ENCODE results near the gene MYORG.

MYORG gene

GRCh38 chr9:34384368-34385165, 7.9 kb upstream of the MYORG start:
- no peak for DNase-seq

DNA sequence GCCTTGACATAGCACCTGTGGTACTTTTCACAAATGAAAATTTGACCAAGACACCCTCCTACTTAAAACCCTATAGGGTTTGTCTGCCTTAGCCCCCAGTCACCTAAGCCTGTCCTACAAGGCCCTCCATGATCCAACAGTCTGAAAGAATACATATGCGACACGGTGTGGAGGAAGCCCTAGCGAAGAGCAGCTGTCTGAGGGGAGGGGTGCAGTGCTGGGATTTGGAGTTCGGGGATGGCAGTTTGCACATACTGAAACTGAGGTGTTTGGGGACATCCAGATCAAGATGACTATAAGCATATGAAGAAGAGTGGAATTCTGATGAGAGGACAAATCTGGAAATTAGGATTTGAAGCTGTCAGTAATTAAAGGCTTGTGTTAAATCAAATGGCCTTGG, 7.2 kb upstream of the MYORG start:
- no peak for DNase-seq

- DNase-seq: no peak
Observed at GRCh38 chr9:34382879-34383278, 6.2 kb upstream of the MYORG start.

- DNase-seq: no peak
Observed at GRCh38 chr9:34382054-34382453, 5.4 kb upstream of the MYORG start.

GRCh38 chr9:34381323-34381722, 4.6 kb upstream of the MYORG start:
- peak in 2 of 3 experiments; percentile 56 to 70 for DNase-seq

DNA sequence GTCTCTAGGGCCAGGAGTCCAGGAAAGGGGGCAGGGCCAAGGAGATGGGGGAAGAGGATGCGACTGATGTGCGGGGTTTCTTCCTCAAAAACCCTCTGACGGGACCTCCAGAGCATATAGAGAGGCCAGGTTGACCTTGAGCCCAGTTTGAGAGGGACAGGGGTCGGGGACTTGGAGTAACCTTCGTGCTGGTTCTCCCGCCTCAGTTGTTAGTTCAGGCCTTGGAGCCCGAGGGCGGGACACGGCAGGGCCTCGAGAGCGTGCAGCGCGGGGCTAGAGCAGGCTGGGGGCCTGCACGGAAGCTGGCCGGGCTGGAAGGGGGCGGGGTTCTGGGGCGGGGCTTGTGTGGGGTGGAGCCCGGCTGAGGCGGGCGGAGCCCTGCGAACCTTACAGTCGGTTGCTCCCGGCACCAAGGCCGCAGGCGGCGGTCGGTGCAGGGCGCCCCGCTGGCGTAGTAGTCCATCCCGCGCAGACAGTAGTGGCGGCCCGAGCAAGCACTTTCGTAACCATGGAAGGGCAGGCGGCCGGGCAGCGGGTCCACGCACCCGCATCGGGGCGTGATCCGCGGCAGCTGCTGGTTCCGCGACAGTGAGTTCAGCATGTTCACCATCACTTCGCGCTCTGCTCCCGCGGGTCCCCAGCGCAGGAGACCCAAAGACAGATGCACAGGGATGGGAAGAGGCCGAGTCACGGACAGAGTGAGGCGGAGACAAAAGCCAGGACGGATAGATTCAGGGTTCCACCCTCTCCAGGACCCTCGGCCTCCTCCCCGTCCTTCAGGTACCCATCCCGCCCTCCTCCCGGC, 4.0 kb upstream of the MYORG start:
- peak; percentile 48 to 80 (median 77) for DNase-seq

GRCh38 chr9:34380034-34380510, 3.4 kb upstream of the MYORG start:
- no peak for DNase-seq

DNA sequence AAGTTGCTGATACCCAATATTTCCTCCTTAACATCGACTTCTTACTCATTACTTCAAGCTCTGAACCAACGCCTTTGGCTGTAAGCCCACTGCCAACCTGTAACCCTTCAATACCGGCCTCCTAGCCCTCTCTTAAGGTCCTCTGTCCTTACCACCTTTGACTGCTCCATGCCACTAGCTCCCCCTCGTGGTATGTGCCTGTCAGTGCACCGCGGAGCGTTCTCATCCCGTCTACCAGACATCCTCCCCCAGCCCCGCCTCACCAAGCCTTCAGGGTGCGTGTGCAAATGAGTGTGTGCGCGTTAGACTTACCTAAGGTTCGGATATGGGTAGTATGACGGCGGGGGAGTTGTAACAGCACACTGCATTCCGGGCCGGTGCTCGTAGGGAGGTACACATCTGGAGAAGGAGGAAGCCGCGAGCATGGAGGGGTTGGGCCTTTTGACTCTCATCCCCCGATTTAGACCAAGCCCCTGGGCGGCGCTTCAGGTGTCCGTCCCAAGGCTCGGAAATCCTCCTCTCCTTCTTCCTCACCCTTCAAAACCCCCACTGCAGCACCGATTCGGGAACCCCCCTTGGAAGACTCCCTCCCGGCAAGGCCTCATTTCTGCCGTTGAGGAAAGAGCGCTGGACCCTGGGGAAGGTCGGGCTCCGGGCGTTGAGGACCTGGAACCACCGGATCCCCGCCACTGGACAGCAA, 2.8 kb upstream of the MYORG start:
- peak; percentile 11 to 86 (median 38) for DNase-seq

GRCh38 chr9:34378376-34379060, 1.8 kb upstream of the MYORG start:
- DNase-seq: no peak

DNA sequence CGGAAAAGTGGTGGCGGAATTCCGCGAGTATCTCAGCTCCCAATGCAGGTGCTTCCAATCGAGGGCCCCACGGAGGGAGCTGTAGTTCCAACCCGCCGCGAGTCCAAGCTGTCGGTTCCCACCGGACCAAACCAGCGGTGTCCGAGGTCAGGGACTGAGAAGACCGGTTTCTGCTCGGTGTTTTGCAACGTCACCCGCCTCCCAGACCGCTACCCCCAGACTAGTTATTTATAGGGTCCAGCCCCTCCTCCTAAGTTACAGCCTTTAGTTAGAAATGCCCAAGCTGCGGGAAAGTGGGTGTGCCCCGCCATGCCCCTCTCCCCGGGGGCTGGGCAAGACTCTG, 677 bp upstream of the MYORG start:
- DNase-seq: no peak

DNA sequence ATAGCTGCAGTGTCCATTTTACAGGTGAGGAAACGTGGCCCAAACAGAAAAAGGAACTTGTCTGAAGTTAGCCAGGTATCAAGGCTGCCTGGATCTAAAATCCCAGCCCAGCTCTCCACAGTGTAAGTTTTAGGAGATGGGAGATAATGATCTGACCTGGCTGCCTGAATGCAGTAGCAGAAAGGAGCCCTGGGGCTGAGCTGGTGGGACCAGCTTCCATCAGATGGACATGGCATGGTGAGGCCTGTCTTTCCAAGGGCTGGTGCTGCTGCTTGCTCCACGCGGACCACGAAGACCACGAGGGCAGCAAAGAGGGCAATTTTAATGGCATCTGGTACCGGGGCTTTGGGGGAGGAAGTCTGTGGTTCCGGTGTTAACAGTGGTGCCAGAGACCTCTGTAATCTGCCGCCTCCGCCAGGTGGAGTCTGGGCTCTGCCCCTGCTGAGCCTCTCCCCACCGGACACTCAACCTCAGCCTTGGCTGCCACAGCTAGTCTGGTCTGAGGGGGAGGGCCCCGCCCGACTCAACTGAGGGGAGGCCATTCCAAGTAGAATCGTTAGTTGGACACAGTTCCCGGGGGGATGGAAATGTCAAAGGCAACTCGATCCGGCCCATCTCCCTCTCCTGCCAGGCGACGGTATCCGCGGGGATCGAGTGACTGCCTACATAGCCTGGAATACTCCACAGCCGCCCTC, 650 bp downstream of the MYORG start:
- DNase-seq: peak in 2 of 3 experiments; percentile 63 to 67

- peak in 2 of 3 experiments; percentile 3 to 75 for DNase-seq
Observed at GRCh38 chr9:34374905-34375552, 1.7 kb downstream of the MYORG start.

GRCh38 chr9:34374339-34374738, 2.4 kb downstream of the MYORG start:
- DNase-seq: no peak

DNA sequence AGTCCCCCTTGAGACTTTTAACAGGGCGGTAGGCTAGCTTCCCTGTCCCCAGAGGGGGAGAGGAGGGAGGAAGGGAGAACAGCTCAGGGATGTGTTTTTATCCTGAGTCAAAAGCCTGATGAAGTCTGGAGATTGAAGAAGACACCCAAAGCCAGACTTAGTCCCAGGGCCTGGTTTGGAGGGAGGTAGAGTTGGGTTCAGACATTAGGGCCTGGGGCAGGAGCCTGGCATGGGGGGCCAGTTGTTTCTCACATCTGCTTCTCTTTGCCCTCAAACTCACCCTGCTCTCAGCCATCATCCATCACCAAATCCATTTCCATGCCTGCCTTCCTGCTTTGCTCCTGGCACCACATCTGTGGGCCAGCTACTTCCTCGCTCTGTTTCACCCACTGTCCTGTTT, 2.9 kb downstream of the MYORG start:
- no peak for DNase-seq

DNA sequence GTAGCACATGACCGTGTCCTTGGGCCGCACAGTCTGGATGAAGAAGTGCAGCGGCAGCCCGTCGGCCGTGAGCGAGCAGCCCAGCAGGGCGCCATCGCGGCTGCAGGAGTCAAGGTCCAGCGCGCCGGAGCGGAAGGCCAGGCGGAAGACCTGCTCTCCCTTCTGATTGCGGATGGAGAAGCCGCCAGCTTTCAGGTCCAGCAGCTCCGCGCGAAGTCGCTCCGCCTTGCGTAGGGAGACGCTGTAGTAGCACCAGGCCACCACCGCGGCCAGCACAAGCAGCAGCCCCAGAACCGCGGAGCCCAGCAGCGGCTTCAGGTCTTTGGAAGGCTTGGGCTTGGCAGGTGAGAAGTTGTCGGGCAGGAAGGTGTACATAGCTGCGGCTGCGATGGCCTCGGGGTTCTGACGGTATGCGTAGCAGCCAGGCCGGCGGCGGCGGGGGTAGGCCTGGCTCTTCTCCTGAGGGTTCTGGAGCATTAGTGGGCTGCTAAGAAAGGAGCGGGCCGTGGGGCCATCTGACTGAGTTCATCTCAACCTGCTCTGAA, 4.2 kb downstream of the MYORG start:
- no peak for DNase-seq

- DNase-seq: no peak
Observed at GRCh38 chr9:34371886-34372466, 4.7 kb downstream of the MYORG start.

- no peak for DNase-seq
Observed at GRCh38 chr9:34370970-34371880, 5.5 kb downstream of the MYORG start.

GRCh38 chr9:34370335-34370969, 6.2 kb downstream of the MYORG start:
- DNase-seq: no peak

DNA sequence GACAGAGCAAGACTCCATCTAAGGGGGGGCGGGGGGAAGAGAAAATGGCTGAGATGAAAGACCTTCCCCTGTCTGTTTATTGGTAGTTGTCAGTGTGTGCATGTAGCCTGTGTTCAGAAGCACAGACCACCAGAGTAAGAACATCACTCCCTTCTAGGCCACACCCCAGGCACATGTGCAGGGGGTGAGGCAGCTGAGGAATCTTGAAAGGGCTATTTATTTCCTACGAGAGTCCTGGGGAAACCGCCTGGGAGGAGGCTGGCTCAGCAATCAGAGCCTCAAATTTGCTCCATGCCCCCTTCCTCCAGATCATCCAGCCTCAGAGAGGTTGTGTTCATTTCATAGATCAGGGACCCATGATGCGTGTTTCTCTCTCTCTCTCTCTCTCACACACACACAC, 7.1 kb downstream of the MYORG start:
- no peak for DNase-seq
